Hypothalamus (tissue), 51 donors: Measurements from ENCODE around the gene IL20RA.

ENCODE experiments used
- DNase-seq, 51 donors: peaks; one replicate each; lab custom pipeline; 2025; lab: John Stamatoyannopoulos, UW

Gene IL20RA

DNA sequence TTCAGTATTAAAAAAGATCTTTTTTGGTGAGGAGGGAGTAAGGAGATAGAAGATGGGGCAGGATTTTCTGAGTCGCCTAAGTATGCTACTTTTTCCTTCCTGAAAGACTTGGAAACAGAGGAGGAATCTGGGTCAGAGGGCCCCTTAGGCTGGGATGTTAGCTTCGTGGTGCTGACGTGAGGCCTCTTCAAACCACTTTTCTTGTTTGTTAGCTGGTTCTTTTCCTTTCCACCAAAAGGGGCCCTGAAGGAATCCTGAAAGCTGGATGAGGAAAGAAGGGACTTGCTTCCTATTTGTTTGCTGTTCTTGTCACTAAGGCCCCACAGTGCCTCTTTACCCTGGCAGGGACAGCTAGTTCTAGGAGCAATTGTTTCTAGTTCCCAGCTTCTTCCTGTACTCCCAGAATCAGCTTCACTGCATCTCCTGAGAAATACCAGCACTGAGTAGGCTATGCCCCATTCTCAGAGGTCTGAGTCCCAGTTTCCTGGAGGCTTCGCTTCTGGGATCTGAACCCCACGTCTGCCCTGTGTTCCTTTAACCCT is 2.2 kb upstream of the IL20RA start:
- DNase-seq = peak in 2 of 51 donors; percentile 1

DNA sequence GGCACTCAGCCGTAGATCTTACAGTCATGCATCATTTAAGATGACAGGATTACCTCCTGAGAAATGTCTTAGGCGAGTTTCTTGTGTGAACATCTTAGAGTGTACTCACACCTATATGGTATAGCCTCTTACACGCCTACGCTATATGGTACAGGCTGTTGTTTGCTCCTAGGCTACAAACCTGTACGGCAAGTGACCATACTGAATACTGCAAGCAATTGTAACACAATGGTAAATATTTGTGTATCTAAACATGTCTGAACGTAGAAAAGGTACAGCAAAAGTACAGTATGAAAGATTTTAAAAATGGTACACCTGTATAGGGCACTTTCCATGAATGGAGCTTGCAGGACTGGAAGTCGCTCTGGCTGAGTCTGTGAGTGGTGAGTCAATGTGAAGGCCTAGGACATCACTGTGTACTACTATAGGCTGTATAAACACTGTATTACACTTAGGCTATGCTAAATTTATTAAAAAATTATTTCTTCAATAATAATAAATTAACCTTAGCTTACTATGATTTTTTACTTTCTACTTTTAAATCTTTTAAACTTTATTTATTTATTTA is 541 bp upstream of the IL20RA start:
- no peak for DNase-seq

DNA sequence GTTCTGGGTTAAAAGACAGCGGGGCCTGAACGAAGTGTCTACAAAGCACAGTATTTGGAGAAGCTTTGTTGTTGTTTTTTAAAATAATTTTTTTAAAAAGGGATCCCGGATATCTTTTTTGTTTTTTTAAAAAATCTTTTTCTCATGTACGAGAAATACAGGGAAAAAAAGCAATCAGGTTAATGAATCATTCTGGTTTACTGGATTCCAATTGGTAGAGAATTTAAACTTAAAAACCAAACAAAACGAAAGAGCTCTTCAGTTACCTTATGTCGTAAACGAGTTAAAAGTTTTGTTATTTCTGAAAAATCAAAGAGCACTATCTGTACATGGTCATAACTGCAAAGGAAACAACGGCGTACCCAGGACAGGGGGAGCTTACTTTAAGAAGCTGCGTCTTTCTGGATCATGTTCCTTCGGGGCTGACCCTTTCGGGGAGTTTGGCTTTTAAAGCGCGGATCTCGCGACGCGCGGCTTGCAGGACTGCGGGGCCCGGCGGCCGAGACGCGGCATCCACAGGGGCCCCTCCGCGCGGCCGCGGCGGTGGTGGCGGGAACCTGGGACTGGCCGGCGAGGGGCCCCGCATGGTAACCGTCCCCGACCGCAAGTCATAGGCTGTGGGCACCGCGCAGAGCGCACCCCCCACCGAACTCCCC is 927 bp downstream of the IL20RA start:
- peak in 15 of 51 donors; percentile 2 to 38 (median 18) for DNase-seq

DNA sequence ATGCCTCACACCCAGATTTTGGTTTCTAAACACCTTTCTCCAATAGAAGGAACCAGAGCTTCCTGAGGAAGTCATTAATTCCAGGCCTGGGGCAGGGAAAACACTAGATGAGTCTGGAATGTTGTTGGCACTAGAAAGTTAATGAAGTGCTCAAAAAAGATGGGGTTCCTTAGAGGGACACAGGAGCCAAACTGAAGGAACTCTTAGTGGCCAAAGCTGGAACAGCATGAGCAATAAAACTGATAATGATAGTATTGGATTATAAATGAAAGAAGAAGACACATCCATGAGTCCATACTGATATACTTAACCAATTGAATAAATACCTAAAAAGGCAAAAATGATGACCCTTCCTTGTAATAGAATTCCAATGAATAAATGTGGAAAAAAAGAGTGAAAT is 4.4 kb downstream of the IL20RA start:
- no peak for DNase-seq

DNA sequence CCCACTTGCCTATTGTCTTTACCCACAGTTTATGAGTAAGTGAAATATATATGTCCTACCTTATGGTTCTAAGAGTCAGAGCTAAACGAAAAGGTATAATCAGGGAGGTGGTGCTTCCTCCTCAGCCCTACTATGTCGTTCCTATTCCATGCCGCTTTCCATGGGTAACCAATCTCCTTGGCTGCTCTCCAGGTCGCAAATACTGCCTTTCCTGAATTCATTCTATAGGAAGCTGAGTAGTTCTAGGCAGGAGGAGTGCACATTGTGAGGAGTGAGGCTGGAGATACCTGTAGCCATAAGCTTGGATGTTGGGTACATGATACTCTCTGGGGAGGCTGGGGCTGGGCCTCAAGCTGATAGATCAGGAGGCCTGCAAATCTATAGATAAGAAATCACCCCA is 5.8 kb downstream of the IL20RA start:
- no peak for DNase-seq

DNA sequence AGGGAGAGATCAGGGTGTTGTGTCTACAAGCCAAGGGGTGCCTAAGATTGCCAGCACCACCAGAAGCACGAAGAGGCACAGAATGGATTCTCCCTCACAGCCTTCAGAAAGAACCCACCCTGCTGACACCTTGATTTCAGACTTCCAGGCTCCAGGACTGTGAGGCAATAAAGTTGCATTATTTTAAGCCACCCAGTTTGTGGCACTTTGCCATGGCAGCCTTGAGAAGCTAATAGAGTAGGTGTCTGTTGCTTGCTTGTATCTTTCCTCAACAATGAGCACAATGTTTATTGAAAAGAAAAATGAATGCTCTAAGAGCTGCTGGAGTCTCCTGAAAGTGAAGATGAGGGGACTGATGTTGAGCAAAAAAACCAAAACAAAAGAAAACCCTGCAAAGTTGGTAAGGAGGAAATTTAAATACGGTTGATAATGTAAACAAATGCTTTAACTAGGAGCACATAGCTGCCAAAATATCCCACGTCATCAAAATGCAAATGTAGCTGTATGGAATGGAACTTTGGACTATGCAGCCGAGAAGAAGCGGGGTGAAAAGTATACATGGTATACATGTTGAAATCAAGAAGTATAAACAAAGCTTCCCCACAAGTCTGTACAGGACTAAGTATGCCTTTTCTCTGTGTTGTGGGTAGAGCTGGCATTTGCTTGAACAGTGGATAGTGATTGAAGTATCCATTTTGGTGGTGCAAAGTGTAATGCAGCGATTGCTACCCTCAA is 8.0 kb downstream of the IL20RA start:
- no peak for DNase-seq

DNA sequence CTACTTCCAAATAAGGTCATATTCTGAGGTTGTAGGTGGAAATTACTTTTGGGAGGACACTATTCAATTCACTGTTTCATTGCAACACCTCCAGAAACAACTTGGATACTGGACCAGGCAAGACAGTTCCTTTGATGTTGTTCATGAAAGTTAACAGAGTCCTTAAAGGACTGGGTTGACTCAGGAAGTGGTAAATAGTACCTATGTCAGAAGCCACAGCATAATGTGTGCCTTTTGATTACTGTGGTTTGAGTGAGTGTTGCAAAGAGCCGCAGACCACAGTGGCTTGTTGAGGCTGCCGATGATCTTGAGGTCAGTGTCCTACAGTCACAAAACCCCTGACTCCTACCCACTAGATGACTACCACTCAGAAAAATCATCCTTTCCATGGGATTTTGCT is 10.9 kb downstream of the IL20RA start:
- DNase-seq = no peak

DNA sequence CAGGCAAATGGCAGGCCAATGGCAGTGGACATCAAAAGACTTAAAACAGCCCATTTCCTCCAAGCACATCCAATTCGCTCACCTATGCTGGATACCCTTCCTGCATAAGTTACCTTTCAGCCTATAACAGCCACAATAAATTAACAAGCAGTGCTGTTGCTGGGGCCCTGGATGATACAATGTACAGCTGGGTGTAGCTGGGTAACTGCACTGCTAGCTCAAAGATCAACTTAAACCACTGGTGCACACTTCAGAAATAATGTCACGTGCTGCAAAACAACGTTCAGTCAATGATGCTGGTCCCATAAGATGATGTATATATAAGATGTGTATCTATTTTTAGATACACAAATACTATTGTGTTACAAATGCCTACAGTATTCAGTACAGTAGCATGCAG is 13.6 kb downstream of the IL20RA start:
- DNase-seq = no peak

DNA sequence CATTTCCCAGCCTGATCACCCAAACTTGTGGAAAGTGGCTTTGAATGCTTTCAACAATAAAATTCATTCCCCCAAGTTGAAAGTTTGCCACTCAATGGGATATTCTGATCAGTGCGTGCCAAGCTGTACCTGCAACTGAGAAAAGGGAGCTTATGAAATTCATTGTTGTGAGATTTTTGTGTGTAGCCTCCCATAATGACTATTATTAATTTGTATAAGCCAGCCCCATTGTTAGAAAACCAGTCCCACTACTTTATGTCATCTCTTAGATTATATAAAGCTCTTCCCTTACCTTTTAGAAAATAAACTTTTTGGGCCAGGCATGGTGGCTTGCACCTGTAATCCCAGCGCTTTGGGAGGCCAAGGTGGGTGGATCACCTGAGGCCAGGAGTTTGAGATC is 15.9 kb downstream of the IL20RA start:
- no peak for DNase-seq

DNA sequence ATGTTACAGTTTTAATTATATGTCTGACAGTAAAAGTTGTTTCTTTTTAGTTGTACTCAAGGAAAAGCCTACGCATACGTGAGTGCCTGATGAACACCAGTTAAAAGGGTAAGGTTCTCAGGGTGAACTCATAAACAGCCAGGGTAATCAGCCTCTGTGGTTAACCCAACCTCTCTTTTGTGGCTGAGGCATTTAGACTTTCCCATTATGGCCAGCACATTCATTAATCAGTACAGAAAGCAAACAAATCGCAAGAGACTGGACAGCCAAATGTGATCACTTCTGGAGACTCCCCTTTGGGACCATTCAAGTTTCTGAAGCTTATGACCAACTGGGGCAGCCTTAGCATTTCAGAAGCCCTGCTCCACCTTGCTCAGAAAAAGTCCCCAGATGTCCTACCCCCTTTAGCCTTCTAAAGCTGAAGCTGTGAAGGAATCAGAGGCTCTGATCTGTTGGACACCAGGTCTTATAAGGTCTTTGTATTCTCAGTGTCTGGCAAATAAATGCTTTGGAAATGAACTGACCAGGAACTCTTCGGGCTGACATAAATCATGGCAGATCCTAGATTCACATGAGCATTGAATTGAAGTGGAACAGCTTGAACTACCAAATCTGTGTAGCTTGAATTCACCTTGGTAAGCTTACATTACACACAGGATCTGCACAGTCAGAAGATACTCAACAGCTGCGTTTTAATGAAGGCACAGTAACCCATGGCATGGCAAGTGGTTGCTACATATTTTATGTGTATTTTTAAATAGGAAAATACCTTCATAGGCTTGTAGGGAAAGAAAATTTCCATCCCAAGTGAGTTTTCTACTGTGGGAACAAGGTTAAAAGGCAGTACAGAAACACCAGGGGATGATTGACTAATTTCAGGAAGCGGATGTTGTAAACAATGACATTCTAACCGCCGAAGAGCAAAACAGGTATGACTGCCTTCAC is 18.7 kb downstream of the IL20RA start:
- DNase-seq = no peak

DNA sequence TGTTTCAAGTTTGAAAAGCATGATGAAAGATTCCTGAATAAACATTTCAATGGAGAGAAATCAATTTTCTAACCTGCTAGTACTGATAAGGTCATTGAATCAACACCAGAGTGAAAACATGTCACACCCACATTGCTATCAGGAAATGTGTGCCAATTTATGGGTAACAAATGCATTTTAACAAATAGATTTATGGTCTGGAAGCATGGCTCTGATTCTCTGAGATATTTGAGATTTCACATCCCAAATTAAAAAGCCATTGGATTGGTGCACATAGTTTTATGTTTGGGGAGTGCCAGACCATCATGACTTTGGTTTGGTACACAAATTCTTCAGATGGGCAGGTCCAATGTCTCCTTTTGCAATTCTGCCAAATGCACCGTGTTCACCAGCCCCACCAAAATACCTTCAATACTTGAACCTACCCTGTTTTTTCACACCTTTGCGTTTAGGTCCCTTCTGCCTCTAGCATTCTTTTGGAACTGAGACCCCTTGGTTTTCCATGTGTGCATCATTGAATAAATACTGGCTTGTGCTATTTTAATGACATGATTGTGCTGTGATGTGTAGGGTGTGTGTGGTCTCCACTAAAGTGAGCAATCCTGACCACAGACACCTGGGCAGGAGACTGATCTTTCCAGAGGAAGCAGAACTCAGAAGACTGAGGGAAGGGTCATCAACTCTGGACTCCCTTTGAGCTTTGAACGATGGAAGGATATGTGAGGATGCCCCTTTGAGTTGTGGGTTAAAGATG is 20.4 kb downstream of the IL20RA start:
- DNase-seq = no peak

DNA sequence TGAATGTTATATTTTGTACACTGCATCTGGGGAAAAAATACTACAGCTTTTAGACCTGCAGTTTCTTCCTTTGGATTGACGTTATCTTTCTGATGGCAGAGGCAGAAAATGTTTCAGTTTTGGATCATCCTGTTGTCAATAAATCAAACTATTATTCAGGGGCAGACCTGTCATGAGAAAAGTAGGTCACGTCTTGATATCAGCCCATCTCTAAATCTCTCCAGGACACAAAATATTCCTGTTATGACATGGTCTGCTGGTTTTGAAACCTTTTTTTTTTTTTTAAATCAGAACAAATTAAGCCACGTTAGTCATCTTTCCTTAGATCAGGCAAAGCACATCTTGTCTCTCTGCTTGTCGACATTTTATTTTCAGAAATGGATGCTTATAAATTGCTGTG is 24.0 kb downstream of the IL20RA start:
- no peak for DNase-seq

DNA sequence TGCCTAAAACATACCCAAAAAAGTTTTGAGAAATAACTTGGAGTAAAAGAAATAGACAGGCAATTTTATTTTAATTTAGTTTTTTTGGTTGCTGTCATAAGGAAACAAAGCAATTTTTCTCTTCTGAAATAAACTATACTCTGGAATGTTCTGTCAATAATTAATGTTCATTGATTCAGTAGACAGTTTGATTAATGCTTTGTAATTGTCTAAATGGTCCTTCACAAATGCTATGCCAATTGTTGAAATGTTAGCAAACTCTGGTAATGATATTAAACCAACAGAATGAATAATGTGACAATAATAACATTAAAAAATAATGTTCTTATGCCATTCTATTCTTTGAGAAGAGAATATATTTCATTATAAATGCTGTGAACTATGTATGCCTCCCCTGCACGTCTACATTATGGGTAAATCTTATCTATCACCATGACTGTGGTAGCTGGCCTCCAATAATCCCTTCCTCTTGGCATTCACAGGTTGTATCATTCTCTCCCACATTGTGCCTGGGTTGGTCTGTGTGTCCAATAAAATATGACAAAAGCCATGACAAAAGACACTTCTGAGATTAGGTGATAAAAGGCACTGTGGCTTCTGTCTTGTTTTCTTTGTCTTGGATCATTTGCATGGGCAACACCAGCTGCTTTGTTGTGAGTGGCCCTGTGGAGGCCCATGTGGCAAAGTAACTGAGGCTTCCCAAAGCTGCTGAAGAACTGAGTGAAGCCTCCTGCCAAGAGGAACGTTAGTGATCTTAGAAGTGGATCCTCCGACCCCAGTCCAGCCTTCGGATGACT is 25.1 kb downstream of the IL20RA start:
- no peak for DNase-seq

DNA sequence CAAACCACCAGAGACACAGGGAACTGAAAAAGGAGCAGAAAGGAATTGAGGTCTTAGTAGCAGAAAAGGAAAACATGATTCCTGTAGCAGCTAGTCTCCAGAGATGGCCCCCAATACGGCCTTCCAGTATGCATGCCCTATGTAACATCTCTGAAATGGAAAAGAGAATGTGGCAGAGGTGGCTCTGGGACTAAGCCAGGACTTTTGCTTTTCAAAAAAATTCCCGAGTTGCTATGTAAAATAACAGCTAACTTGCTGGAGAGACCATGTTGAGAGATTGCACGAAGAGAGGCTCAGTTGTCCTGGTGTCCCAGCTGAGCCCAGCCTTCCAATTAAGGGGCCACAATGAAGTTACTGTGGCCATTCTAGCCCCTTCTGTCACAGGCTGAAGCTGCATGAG is 27.7 kb downstream of the IL20RA start:
- no peak for DNase-seq

DNA sequence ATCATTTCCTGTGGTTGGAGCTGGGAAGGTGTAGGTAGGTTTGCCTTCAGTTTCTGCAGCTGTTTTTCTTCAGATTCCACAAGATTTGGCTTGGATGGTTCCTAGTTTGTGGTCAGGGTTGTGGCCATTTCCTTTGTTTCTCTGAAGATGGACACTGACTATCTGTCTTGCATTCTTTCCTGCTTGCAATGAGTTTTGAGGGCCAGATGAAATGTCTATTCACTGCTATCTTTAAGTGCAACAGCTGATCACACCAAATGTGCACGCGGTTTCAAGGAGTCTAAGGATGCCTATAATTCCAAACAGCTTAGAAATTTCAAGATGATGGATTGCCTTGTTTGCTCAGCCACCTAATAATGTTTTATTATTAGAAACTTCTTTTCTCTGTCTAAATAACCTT is 28.4 kb downstream of the IL20RA start:
- DNase-seq = no peak

DNA sequence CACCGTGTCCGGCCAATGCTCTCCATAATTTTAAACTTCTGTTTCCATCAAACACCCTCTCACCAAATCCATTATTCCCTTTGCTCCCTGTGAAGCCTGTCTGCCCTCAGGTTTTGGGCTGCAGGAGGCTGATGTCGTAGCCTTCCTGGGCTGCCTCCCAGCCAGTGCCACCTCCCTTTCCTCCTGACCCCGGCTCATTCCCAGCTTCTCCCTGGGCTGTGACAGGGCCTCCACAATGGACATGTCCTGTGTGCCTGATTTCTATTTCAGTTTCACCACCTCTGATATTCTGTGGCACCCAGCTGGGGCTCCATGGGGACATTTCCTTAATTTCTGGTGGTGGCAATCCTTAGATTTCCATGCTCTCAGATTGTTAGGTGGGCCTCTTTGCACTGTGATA is 28.8 kb downstream of the IL20RA start:
- DNase-seq = no peak

DNA sequence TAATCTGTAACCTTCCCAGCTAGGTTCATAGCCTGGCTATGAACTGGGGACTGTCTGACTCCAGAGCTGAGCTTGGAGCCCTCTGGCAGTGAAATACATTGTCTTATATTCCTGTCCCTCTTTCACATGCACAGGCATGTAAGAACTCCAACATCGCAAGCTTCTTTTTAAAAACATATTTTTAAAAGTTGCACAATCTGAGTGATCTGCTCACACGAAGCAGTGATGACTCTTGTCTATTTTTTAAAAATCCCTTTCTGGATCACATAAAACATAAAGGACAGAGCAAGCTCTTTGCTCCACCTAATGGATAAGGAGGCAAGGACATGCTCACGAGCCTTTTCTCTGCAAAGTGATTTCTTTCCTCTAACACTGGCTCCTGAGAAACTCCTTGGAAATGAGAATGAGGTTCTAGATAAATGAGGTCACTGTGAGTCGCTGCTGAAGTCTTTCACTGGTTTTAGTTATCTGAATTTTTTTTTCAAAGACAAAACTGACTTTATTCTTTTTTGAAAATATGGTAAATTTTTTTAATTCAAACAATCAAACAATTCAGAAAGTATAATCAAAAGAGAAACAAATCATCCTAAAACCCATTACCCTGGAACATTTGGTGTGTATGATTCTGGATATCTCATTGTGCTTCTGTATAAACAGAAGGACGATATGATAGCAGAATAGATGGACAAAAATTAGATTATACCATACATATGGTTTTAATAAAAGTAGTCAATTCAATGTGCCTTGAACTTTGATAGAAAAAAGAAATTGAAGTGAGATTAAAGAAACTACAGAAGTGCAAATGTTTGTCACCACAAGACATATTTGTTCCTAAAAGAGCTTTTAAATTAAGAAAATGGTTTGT is 30.8 kb downstream of the IL20RA start:
- DNase-seq = no peak

DNA sequence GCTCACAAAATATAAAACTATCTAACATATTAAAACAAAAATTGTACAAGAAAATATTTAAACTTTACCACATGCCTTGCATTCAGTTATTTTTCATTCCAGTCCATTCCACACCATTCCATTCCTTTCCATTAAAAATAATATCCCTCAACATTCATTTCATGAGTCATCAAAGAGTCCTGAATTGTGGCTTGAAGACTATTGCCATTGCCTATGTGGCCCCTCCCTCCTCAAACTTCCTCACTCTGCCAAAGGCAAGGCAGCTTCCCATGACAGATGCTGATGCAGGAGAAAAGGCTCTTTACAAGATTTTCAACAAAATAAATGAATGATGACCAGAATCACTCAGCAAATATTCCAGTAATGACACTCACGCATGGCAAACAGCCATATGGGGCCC is 31.7 kb downstream of the IL20RA start:
- DNase-seq = no peak
